HG03175 (cell line): ENCODE data around the gene CPLX4.
"Not testable (repeated sequence)": the region's sequence is repeated elsewhere in the genome, so short reads cannot be mapped to it uniquely, and the experiment has no call there.

Source experiments
- ATAC-seq: cut with Tn5 transposase; IDR thresholded peaks from one replicate; pipeline ENCODE4 v1.9.1; 2021; ENCODE audit warnings: mild to moderate bottlenecking, moderate library complexity; ENCODE audit not compliant: unreplicated experiment

The CPLX4 gene

GRCh38 chr18:59271606-59272220 is 46.7 kb downstream of the CPLX4 start:
- ATAC-seq = no peak

DNA sequence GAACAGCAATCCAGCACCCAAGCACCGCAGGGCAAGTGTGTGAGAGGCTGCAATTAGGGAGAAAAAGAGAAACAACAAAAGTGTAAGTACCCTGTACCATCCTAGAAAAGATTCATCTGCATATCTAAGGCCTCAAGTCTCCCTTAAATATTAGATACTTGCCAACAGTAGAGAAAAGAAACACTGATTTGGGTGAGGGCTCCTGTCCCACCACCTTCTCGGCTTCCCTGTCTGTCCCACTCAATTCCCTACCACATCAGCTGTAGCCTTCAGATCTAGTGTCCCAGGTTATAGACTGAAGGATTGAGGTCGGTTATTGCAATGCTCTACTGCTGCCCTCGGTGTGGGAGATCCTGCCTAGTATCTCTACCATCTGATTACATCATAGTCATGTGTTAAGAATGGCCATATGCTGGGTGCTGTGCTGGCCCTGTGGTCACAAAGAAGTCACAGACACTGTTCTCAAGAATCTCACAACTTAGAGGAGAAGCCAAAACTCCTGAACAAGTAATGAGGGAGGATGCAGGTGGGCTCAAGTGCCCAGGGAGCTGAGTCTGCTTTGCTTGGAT is 47.7 kb downstream of the CPLX4 start:
- ATAC-seq = no peak

DNA sequence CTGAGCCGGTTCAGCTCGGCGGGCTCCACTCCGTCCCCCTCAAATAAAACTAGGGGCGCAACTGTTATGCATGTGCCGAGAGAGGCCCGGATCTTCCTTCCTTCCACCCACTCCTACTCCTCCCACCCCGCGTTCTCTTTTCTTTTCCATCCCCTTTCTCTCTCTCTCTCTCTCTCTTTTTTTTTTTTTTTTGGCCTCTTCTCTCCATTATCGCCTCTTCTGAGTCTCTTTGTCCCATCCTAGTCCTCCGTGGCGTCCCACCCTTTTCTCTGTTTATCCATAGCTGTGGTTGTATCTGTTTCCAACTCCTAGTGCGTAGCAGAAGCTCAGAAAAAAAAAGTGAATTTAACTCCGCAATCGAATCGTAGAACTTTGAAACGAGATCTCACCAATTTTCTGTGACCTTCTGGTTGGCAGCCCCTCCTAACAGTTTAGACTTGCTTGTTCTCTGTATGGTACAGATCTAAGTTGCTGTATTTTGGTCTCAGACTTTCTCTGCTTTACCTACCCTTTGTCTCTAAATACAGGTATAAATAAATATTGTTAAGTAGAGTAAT is 48.8 kb downstream of the CPLX4 start:
- no peak for ATAC-seq

DNA sequence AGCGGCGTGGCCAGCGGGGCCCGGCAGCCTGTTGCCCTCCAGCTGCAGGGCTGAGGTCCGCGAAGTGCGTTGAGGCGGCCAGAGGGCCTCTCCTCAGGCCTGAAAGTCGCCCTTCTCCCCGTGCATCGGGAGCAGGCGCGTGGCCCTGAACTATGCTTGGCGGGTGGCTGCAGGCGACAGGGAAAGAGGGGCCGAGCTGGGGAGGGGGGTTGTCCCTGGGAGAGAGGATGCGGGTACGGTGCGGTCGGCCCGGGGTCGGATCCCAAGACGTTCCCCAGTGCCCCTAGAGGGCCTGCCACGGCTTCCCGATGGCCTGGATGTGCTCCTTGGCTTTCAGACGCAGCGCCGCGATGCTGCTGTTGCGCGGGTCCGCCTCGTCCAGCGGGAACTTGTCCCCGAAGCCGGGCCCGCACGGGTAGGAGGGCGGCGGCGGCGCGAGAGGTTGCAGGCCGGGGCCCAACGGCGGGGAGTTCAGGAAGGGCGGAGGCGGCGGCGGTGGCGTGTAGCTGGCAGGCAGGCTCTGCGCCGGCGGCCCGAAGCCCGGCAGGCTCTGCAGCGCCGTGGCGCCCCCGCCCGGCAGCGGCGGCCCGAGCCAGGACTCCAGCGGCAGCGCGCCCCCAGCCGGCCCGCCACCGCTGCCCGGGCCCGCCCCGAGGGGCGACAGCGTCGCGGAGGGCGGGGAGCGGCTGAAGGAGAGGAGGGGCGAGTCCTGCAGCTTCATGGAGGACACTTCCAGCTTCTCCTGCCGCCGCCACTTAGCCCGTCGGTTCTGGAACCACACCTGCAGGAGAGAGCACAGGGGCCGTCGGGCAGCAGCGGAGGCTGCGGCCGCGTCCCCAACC is 49.5 kb downstream of the CPLX4 start:
- ATAC-seq = no peak

GRCh38 chr18:59268127-59268720 is 50.2 kb downstream of the CPLX4 start:
- ATAC-seq = no peak

DNA sequence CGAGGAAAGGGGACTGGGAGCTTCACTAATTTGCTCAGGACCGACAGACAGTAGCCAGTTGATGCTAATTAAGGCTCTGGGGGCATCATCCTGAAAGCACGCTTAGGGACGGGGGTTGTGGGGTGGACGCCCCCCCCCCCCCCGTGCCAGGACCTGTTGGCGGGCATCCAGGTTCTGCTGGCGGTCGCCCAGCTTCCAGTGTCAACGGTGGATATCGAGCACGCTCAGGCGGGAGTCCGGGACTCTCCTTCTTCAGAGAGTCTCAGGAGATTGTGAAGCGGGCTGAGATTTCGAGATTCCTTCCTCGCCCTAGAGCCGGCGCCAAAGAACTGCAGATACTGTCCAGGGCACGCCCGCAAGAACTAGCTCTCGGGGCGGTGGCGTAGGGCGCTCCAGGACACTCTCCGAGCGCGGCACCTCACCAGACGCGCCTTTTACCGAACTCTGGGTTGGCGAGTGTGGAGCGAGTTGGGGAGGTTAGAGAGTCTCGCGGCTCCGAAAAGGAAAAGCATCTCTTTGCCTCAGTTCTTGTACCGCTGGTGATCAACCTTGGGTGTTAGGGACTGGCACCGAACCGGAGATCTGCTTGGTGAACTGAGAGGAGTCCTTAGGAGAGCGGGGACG is 50.8 kb downstream of the CPLX4 start:
- no peak for ATAC-seq

- ATAC-seq = no peak
Measured at GRCh38 chr18:59266886-59267502, 51.5 kb downstream of the CPLX4 start.

GRCh38 chr18:59266459-59266858 is 52.0 kb downstream of the CPLX4 start:
- ATAC-seq = no peak

- no peak for ATAC-seq
Measured at GRCh38 chr18:59265974-59266369, 52.5 kb downstream of the CPLX4 start.

- ATAC-seq = no peak
Measured at GRCh38 chr18:59265246-59265973, 53.0 kb downstream of the CPLX4 start.

DNA sequence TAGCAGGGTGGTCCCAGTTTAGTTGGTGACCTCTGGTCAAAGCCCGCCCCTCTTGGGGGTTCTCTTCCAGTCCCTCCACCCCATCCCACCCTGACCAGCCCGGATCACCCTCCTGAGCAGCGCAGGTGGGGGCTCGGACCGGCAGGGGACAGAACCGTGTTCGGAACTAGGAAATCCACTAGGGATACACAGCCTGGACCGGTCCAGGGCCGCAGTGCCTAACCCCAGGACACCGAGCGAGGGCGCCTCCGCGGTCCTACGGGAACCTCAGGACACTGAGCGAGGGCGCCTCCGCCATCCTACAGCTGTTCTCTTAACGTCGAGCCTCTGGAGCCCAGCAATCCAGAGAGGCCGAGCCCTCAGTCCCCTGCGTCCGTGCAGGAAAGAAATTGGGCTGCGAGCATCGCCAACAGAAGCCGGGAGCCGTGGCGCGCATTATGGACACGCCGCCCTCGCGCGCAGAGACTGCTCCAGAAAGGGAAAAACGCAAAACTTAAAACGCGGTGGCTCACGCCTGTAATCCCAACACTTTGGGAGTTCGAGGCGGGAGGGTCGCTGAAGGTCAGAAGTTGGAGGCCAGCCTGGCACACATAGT is 53.7 kb downstream of the CPLX4 start:
- no peak for ATAC-seq

- no peak for ATAC-seq
Measured at GRCh38 chr18:59264121-59264571, 54.3 kb downstream of the CPLX4 start.

GRCh38 chr18:59263661-59264060 is 54.8 kb downstream of the CPLX4 start:
- no peak for ATAC-seq

DNA sequence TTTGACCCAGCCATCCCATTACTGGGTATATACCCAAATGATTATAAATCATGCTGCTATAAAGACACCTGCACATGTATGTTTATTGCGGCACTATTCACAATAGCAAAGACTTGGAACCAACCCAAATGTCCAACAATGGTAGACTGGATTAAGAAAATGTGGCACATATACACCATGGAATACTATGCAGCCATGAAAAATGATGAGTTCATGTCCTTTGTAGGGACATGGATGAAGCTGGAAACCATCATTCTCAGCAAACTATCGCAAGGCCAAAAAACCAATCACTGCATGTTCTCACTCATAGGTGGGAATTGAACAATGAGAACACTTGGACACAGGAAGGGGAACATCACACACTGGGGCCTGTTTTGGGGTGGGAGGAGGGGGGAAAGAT is 56.2 kb downstream of the CPLX4 start:
- not testable (repeated sequence) for ATAC-seq

GRCh38 chr18:59261842-59262241 is 56.6 kb downstream of the CPLX4 start:
- ATAC-seq = not testable (repeated sequence)

DNA sequence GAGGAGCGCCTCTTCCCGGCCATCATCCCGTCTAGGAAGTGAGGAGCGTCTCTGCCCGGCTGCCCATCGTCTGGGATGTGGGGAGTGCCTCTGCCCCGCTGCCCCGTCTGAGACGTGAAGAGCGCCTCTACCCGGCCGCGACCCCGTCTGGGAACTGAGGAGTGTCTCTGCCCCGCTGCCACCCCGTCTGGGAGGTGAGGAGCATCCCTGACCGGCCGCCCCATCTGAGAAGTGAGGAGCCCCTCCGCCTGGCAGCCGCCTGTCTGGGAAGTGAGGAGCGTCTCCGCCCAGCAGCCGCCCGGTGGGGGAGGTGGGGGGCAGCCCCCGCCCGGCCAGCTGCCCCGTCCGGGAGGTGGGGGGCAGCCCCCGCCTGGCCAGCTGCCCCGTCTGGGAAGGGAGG is 63.0 kb downstream of the CPLX4 start:
- ATAC-seq = not testable (repeated sequence)

- no peak for ATAC-seq
Measured at GRCh38 chr18:59249199-59249774, 69.2 kb downstream of the CPLX4 start.

DNA sequence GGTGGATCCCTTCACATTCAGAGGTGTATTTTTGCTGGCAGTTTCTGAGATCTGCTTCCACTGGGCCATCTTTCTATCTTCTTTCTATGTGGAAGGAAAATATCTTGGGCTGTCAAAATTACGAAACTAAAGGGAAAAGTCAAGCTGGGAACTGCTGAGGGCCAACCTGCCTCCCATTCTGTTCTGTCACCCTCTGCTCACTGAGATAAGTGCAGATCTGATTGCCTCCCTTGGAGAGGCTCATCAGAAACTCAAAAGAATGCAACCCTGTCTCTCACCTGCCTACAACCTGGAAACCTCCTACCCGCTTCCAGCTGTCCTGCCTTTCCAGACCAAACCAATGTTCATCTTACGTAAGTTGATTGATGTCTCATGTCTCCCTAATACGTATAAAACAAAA is 71.7 kb downstream of the CPLX4 start:
- no peak for ATAC-seq
